ENCODE data around the gene TFPT. TPM values are rescaled to one million over a fixed set of nuclear protein-coding genes. Genes with fewer than 3 reads are reported as not detected.

Gene TFPT
- total and polyA plus RNA-seq, 8 donors, result 0.45 to 31.8 (median 10.9) TPM; not detected in 1

DNA sequence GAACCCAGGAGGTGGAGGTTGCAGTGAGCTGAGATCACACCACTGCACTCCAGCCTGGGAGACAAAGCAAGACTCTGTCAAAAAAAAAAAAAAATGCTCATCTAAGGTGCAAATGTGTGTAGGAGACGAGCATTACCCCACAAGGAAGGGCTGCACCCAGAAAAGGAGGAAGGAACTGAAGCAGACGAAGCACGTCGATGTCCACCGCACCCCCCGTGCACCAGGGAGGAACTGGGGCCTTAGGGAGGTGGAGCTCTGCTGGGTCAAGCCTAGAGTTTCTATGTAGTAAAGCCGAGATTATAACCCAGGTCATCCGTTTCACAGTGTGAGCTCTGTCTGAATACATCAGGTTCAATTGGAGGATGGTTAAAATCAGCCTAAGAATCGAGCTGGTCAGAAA lies 52.8 kb downstream of the TFPT start:
- no peaks in the 10 kb centered on the region for H3K36me3 ChIP-seq
- no peak for DNase-seq
- intact Hi-C loops (cut with DNase I; ENCODE audit: low total_unique reads), result no loop called here
- no peak for TF ChIP-seq POLR2AphosphoS5 (IDR thresholded peaks at IDR 0.05)
- no peak for TF ChIP-seq POLR2A (IDR thresholded peaks at IDR 0.05)
- TF ChIP-seq, protein P1, sequence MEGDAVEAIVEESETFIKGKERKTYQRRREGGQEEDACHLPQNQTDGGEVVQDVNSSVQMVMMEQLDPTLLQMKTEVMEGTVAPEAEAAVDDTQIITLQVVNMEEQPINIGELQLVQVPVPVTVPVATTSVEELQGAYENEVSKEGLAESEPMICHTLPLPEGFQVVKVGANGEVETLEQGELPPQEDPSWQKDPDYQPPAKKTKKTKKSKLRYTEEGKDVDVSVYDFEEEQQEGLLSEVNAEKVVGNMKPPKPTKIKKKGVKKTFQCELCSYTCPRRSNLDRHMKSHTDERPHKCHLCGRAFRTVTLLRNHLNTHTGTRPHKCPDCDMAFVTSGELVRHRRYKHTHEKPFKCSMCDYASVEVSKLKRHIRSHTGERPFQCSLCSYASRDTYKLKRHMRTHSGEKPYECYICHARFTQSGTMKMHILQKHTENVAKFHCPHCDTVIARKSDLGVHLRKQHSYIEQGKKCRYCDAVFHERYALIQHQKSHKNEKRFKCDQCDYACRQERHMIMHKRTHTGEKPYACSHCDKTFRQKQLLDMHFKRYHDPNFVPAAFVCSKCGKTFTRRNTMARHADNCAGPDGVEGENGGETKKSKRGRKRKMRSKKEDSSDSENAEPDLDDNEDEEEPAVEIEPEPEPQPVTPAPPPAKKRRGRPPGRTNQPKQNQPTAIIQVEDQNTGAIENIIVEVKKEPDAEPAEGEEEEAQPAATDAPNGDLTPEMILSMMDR (IDR thresholded peaks at IDR 0.05), result no peak
- no peak for TF ChIP-seq EP300 (IDR thresholded peaks at IDR 0.05)
- no peak overlapping the region for H3K4me3 ChIP-seq
- no peak overlapping the region for H3K27ac ChIP-seq
- WGBS, 5 donors, result 67 to 75% (median 67%) methylated on average over 9 of the region's 9 CpGs
- H3K4me1 ChIP-seq, result no peaks in the 10 kb centered on the region
- H3K27me3 ChIP-seq, result peaks cover 0 to 23% (median 0%) of the 10 kb centered on the region in 3 donors
- H3K9me3 ChIP-seq, result peaks cover 0 to 6% (median 0%) of the 10 kb centered on the region in 4 donors

Other genes with a start within 250 kb of the TFPT start
- 100 to 1,000 TPM in 2 of 5 donors, 10 to 100 TPM in 3; 20.7 to 195 (median 72.8) TPM for gene MYADM, start 247.8 kb downstream of the TFPT start, total RNA-seq
- gene MYADM, start 247.8 kb downstream of the TFPT start, polyA plus RNA-seq, result 10 to 100 TPM; 24.0 to 28.9 (median 24.5) TPM
- gene PRKCG, start 233.5 kb downstream of the TFPT start, total RNA-seq, result not detected
- gene PRKCG, start 233.5 kb downstream of the TFPT start, polyA plus RNA-seq, result under 1 TPM in 2 of 3 donors, not detected in 1; 0.25 to 0.30 TPM
- not detected for gene CACNG7, start 206.4 kb downstream of the TFPT start, total RNA-seq
- gene CACNG7, start 206.4 kb downstream of the TFPT start, polyA plus RNA-seq, result under 1 TPM in 1 of 3 donors, not detected in 2; 0.05 TPM
- under 1 TPM in 2 of 5 donors, not detected in 3; under 0.01 to 0.45 TPM for gene CACNG8, start 152.7 kb downstream of the TFPT start, total RNA-seq
- gene CACNG8, start 152.7 kb downstream of the TFPT start, polyA plus RNA-seq, result under 1 TPM in 2 of 3 donors, not detected in 1; under 0.01 to 0.03 TPM
- under 1 TPM in 1 of 5 donors, not detected in 4; 0.58 TPM for gene CACNG6, start 124.0 kb downstream of the TFPT start, total RNA-seq
- under 1 TPM in 2 of 3 donors, not detected in 1; 0.13 to 0.46 TPM for gene CACNG6, start 124.0 kb downstream of the TFPT start, polyA plus RNA-seq
- gene VSTM1, start 51.8 kb downstream of the TFPT start, total RNA-seq, result not detected
- gene VSTM1, start 51.8 kb downstream of the TFPT start, polyA plus RNA-seq, result not detected
- not detected for gene TARM1, start 34.3 kb downstream of the TFPT start, total RNA-seq
- not detected for gene TARM1, start 34.3 kb downstream of the TFPT start, polyA plus RNA-seq
- 1 to 10 TPM in 1 of 5 donors, under 1 TPM in 1, not detected in 3; 0.45 to 2.6 TPM for gene OSCAR, start 14.9 kb downstream of the TFPT start, total RNA-seq
- gene OSCAR, start 14.9 kb downstream of the TFPT start, polyA plus RNA-seq, result under 1 TPM in 2 of 3 donors, not detected in 1; 0.81 to 0.95 TPM
- 100 to 1,000 TPM in 1 of 5 donors, 10 to 100 TPM in 1, 1 to 10 TPM in 2, not detected in 1; 7.0 to 401 (median 16.2) TPM for gene NDUFA3, start 12.8 kb downstream of the TFPT start, total RNA-seq
- 100 to 1,000 TPM; 253 to 356 (median 281) TPM for gene NDUFA3, start 12.8 kb downstream of the TFPT start, polyA plus RNA-seq
- 10 to 100 TPM; 22.8 to 98.2 (median 27.8) TPM for gene PRPF31, start 97 bp upstream of the TFPT start, total RNA-seq
- gene PRPF31, start 97 bp upstream of the TFPT start, polyA plus RNA-seq, result 10 to 100 TPM; 46.3 to 53.1 (median 46.3) TPM
- 100 to 1,000 TPM in 1 of 5 donors, 10 to 100 TPM in 4; 11.2 to 100 (median 36.2) TPM for gene CNOT3, start 22.1 kb upstream of the TFPT start, total RNA-seq
- 10 to 100 TPM; 18.2 to 40.5 (median 22.3) TPM for gene CNOT3, start 22.1 kb upstream of the TFPT start, polyA plus RNA-seq
- 10 to 100 TPM in 2 of 5 donors, 1 to 10 TPM in 1, not detected in 2; 4.2 to 35.6 (median 21.0) TPM for gene LENG1, start 44.1 kb upstream of the TFPT start, total RNA-seq
- 10 to 100 TPM in 1 of 3 donors, 1 to 10 TPM in 2; 8.2 to 12.0 (median 8.6) TPM for gene LENG1, start 44.1 kb upstream of the TFPT start, polyA plus RNA-seq
- gene TMC4, start 57.5 kb upstream of the TFPT start, total RNA-seq, result 10 to 100 TPM; 28.0 to 99.5 (median 47.1) TPM
- gene TMC4, start 57.5 kb upstream of the TFPT start, polyA plus RNA-seq, result 10 to 100 TPM; 33.4 to 49.8 (median 39.3) TPM
- 1,000 to 10,000 TPM in 1 of 5 donors, 100 to 1,000 TPM in 1, 10 to 100 TPM in 3; 22.0 to 1,215 (median 95.1) TPM for gene MBOAT7, start 73.9 kb upstream of the TFPT start, total RNA-seq
- gene MBOAT7, start 73.9 kb upstream of the TFPT start, polyA plus RNA-seq, result 10 to 100 TPM; 14.1 to 20.6 (median 19.1) TPM
- gene TSEN34, start 75.7 kb upstream of the TFPT start, total RNA-seq, result 100 to 1,000 TPM in 1 of 5 donors, 10 to 100 TPM in 4; 25.5 to 147 (median 34.5) TPM
- gene TSEN34, start 75.7 kb upstream of the TFPT start, polyA plus RNA-seq, result 10 to 100 TPM; 35.3 to 54.1 (median 45.1) TPM
- gene RPS9, start 85.2 kb upstream of the TFPT start, total RNA-seq, result 1,000 to 10,000 TPM in 4 of 5 donors, 100 to 1,000 TPM in 1; 634 to 2,012 (median 1,471) TPM
- 1,000 to 10,000 TPM; 4,159 to 5,346 (median 4,356) TPM for gene RPS9, start 85.2 kb upstream of the TFPT start, polyA plus RNA-seq
- 10 to 100 TPM in 1 of 5 donors, 1 to 10 TPM in 2, under 1 TPM in 1, not detected in 1; 0.89 to 74.7 (median 2.4) TPM for gene LILRB3, start 107.3 kb upstream of the TFPT start, total RNA-seq
- gene LILRB3, start 107.3 kb upstream of the TFPT start, polyA plus RNA-seq, result 1 to 10 TPM; 1.7 to 3.0 (median 2.5) TPM
- 1 to 10 TPM in 2 of 5 donors, under 1 TPM in 2, not detected in 1; 0.37 to 3.8 (median 1.4) TPM for gene LILRA6, start 127.1 kb upstream of the TFPT start, total RNA-seq
- gene LILRA6, start 127.1 kb upstream of the TFPT start, polyA plus RNA-seq, result 1 to 10 TPM in 1 of 3 donors, under 1 TPM in 2; 0.20 to 1.8 (median 0.81) TPM
- gene LILRB5, start 141.6 kb upstream of the TFPT start, total RNA-seq, result 10 to 100 TPM in 1 of 5 donors, 1 to 10 TPM in 3, not detected in 1; 2.8 to 40.8 (median 5.0) TPM
- 1 to 10 TPM in 2 of 3 donors, under 1 TPM in 1; 0.28 to 3.4 (median 3.0) TPM for gene LILRB5, start 141.6 kb upstream of the TFPT start, polyA plus RNA-seq
- gene LILRB2, start 165.5 kb upstream of the TFPT start, total RNA-seq, result 1 to 10 TPM in 3 of 5 donors, under 1 TPM in 1, not detected in 1; 0.87 to 2.2 (median 1.2) TPM
- 1 to 10 TPM; 1.1 to 2.0 (median 1.2) TPM for gene LILRB2, start 165.5 kb upstream of the TFPT start, polyA plus RNA-seq
- 1 to 10 TPM in 3 of 5 donors, not detected in 2; 2.6 to 8.5 (median 2.9) TPM for gene LILRA5, start 197.5 kb upstream of the TFPT start, total RNA-seq
- gene LILRA5, start 197.5 kb upstream of the TFPT start, polyA plus RNA-seq, result 1 to 10 TPM; 1.1 to 2.9 (median 1.2) TPM
- not detected for gene LILRA4, start 223.5 kb upstream of the TFPT start, total RNA-seq
- gene LILRA4, start 223.5 kb upstream of the TFPT start, polyA plus RNA-seq, result not detected
- gene LAIR1, start 249.3 kb upstream of the TFPT start, total RNA-seq, result 1 to 10 TPM in 4 of 5 donors, under 1 TPM in 1; 0.87 to 9.1 (median 1.3) TPM
- 1 to 10 TPM; 4.1 to 6.1 (median 5.4) TPM for gene LAIR1, start 249.3 kb upstream of the TFPT start, polyA plus RNA-seq